HUES6 (cell line): Measurements from ENCODE around the gene TYRO3.
"Not testable (repeated sequence)": the region's sequence is repeated elsewhere in the genome, so short reads cannot be mapped to it uniquely, and the experiment has no call there.

Experiments used
- H3K27ac ChIP-seq: 2 replicates; pipeline ENCODE4 v1.7.0; 2013; ENCODE audit warnings: low read depth, mild to moderate bottlenecking, low read length, inconsistent platforms
- H3K27me3 ChIP-seq: 2 replicates; pipeline ENCODE4 v1.6.1; 2013; ENCODE audit warnings: low read length; ENCODE audit not compliant: control insufficient read depth, insufficient read depth
- H3K36me3 ChIP-seq: 2 replicates; pipeline ENCODE4 v1.6.1; 2013; ENCODE audit warnings: low read length; ENCODE audit not compliant: control insufficient read depth, insufficient read depth
- H3K4me1 ChIP-seq: 2 replicates; pipeline ENCODE4 v1.6.1; 2013; ENCODE audit warnings: low read length; ENCODE audit not compliant: control insufficient read depth, insufficient read depth
- H3K4me3 ChIP-seq: 2 replicates; pipeline ENCODE4 v1.5.1; 2013; ENCODE audit warnings: low read depth, low read length
- H3K9ac ChIP-seq: one replicate; pipeline ENCODE4 v1.6.1; 2013; ENCODE audit warnings: mild to moderate bottlenecking, low read length
- H3K9me3 ChIP-seq: 2 replicates; pipeline ENCODE4 v1.6.1; 2013; ENCODE audit warnings: low read depth, low read length; ENCODE audit not compliant: control insufficient read depth, insufficient read depth

TYRO3 gene

DNA sequence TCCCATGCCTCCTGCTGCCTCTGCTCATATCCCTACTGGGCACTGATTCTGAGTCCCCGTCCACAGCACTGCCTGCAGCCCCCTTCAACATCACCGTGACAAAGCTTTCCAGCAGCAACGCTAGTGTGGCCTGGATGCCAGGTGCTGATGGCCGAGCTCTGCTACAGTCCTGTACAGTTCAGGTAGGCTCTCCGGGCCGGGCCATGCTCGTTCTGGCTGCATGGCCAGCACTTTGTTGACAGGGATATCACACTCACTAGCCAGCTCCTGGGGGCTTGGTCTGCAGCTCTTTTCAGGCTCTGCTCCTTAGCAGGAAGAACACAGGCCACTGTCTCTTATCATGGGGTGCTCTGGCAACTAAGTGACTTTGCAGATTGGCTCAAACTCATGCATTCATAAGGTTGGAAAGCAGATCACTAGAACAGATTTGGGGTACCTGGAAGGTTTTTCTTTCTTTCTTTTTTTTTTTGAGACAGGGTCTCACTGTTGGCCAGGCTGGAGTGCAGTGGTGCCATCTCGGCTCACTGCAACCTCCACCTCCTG, 6.0 kb downstream of the TYRO3 start:
- Histone ChIP-seq H3K27ac (peak overlapping the region; percentile 59; the same call in 1 of the 2 replicates), H3K4me3 (peak overlapping the region; percentile 25; the same call in 1 of the 2 replicates), H3K9ac (peak overlapping the region; percentile 55), H3K27me3 (no peaks in the 10 kb centered on the region; the same call in 1 of the 2 replicates), H3K36me3 (peaks cover 30% of the 10 kb centered on the region), H3K9me3 (no peaks in the 10 kb centered on the region), H3K4me1 (peaks cover 90% of the 10 kb centered on the region)

DNA sequence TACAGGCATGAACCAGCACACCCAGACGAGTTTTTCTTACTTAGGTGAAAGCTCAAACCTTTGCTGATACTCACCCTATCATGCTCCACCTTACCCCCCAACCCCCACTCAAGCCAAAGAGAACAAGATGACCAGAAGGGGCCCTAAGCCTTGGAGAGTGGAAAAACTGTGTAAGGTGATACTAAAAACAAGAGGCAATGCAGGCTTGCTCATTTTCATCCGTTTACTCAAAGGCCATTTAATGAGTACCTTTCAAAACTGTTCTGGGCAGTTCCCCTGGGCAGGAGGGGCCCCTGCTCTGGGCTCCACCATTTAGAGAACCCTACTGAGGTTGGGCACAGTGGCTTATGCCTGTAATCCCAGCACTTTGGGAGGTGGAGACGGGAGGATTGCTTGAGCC, 6.7 kb downstream of the TYRO3 start:
- Histone ChIP-seq H3K4me3 (no peak overlapping the region), H3K4me1 (peaks cover 83% of the 10 kb centered on the region), H3K27me3 (no peaks in the 10 kb centered on the region), H3K27ac (no peak overlapping the region), H3K9me3 (no peaks in the 10 kb centered on the region), H3K9ac (no peak overlapping the region), H3K36me3 (peaks cover 36% of the 10 kb centered on the region)

DNA sequence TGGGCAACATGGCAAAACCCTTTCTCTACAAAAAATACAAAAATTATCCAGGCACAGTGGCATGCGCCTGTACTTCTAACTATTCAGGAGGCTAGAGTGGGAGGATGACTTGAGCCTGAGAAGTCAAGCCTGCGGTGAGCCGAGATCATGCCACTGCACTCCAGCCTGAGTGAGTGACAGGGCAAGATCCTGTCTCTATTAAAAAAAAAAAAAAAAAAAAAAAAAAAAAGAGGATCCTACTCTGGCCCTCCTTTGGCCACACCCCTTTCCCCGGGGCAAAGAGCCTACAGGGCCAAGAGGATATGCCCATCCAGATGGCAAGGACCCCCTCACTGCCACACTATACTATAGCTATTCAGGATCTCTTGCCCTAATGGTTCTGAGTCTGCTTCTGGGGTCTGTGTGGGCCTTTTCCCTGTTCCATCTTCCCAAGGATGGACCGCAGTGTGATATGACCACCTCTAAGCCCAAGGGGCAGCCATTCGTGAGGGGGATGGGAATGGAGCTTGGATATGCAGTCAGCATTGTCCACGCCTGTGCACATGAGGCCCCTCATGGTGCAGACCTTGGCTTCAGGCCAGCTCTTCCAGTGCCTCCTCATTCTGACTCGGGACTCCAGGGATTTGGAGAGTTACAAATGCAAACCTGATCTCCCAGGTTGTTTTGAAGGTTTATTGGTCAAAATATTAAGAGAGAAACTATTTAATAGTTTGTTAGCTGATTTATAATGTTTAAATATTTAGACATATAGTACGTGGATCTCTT, 7.3 kb downstream of the TYRO3 start:
- Histone ChIP-seq H3K27me3 (no peaks in the 10 kb centered on the region), H3K27ac (peak overlapping the region; percentile 97; the same call in 1 of the 2 replicates), H3K9ac (no peak overlapping the region), H3K4me3 (no peak overlapping the region), H3K9me3 (no peaks in the 10 kb centered on the region), H3K36me3 (peaks cover 41% of the 10 kb centered on the region), H3K4me1 (peaks cover 77% of the 10 kb centered on the region)

- peak overlapping the region; percentile 79 for H3K9ac ChIP-seq
- H3K9me3 ChIP-seq, result no peaks in the 10 kb centered on the region
- peaks cover 47% of the 10 kb centered on the region for H3K36me3 ChIP-seq
- H3K4me1 ChIP-seq, result peaks cover 68% of the 10 kb centered on the region
- H3K27ac ChIP-seq, result peak overlapping the region; percentile 97
- H3K4me3 ChIP-seq, result no peak overlapping the region
- H3K27me3 ChIP-seq, result no peaks in the 10 kb centered on the region
Observed at GRCh38 chr15:41567261-41567660, 8.2 kb downstream of the TYRO3 start.

DNA sequence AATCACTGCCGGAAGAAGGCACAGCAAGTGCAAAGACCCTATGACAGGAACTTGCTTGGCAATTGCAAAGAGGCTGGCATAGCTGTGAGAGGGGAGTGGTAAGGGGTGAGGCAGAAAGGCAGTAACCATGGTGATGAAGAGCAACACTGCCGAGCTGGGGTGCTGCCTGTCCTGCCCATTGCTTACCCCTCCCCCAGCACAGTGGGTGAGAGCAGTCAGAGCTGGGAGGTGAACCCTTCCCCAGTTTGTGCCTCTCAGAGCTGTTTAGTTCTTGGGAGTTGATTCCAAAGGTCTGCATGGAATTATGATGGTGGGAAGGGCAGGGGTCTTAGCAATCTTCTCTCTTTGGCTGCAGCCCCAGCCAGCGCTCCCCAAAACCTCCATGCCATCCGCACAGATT, 8.8 kb downstream of the TYRO3 start:
- Histone ChIP-seq H3K4me3 (peak overlapping the region; percentile 38; the same call in 1 of the 2 replicates), H3K4me1 (peaks cover 62% of the 10 kb centered on the region), H3K27me3 (no peaks in the 10 kb centered on the region), H3K9ac (peak overlapping the region; percentile 79), H3K36me3 (peaks cover 48% of the 10 kb centered on the region), H3K9me3 (no peaks in the 10 kb centered on the region), H3K27ac (peak overlapping the region; percentile 97)

DNA sequence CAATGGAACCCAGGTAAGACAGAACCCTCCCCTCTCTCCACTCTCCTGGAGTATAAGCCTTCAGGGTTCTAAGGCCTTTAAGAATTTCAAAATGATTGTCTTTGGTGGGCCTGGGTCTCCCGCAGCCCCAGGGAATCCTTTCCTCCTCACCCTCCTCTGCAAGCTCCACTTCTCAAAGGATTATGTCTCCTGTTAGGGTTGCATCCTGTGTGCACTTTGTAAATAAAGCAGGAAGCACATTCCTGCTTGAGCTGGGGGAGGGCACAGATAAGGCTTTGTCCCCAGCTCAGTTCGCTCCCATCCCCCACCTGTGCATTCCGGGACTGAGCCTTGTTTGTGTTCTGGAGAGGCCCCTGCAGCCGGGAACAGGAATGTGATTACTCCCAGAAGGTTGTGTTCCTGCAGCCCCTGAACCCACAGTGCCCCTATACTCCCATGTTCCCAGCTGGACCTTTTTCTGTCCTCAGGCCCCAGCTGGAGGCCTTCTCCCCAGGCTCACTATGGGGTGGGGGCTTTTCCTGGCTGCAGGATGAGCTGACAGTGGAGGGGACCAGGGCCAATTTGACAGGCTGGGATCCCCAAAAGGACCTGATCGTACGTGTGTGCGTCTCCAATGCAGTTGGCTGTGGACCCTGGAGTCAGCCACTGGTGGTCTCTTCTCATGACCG, 9.5 kb downstream of the TYRO3 start:
- H3K4me3 ChIP-seq, result peak overlapping the region; percentile 38
- peaks cover 48% of the 10 kb centered on the region for H3K36me3 ChIP-seq
- peak overlapping the region; percentile 97 for H3K27ac ChIP-seq
- H3K27me3 ChIP-seq, result no peaks in the 10 kb centered on the region
- no peaks in the 10 kb centered on the region for H3K9me3 ChIP-seq
- peaks cover 55% of the 10 kb centered on the region for H3K4me1 ChIP-seq
- H3K9ac ChIP-seq, result peak overlapping the region; percentile 79

DNA sequence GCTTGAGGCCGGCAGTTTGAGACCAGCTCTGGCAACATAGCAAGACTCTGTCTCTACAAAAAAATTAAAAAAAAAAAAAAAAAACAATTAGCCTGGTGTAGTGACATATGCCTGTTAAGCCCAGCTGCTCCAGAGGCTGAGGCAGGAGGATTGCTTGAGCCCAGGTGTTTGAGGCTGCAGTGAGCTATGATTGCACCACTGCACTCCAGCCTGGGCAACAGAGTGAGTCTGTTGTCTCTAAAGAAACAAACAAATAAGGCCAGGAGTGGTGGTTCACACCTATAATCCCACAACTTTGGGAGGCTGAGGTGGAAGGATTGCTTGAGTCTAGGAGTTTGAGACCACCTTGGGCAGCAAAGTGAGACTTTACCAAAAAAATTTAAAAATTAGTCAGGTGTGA, 10.2 kb downstream of the TYRO3 start:
- H3K27me3 ChIP-seq, H3K9me3 ChIP-seq, H3K9ac ChIP-seq, H3K4me3 ChIP-seq: not testable (repeated sequence)
- H3K27ac ChIP-seq, result peak overlapping the region; percentile 97; the same call in 1 of the 2 replicates
- peaks cover 48% of the 10 kb centered on the region for H3K4me1 ChIP-seq
- H3K36me3 ChIP-seq, result peaks cover 52% of the 10 kb centered on the region

DNA sequence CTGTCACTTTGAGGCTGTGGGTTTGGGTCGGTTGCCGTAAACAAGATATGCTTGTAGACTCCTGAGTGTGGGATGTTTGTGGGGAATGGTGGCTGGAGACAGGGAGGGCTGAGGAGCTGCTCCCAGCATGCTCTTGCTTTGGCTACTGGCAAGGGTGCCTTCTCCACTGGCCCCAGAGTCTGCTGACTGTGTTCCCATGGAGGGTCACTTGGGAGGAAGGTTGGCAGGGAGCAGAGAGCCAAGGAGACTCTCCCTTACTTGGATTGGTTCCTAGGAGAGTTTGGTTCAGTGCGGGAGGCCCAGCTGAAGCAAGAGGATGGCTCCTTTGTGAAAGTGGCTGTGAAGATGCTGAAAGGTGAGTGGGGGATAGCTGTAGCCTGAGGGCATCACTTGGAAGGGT, 11.8 kb downstream of the TYRO3 start:
- Histone ChIP-seq H3K27me3 (no peaks in the 10 kb centered on the region), H3K9ac (no peak overlapping the region), H3K9me3 (no peaks in the 10 kb centered on the region), H3K4me1 (peaks cover 34% of the 10 kb centered on the region), H3K27ac (no peak overlapping the region), H3K4me3 (no peak overlapping the region), H3K36me3 (peaks cover 65% of the 10 kb centered on the region)

- Histone ChIP-seq H3K9ac (no peak overlapping the region), H3K4me1 (peaks cover 23% of the 10 kb centered on the region), H3K27me3 (no peaks in the 10 kb centered on the region), H3K27ac (no peak overlapping the region), H3K4me3 (no peak overlapping the region), H3K36me3 (peaks cover 69% of the 10 kb centered on the region), H3K9me3 (no peaks in the 10 kb centered on the region)
Observed at GRCh38 chr15:41571948-41572347, 12.9 kb downstream of the TYRO3 start.

DNA sequence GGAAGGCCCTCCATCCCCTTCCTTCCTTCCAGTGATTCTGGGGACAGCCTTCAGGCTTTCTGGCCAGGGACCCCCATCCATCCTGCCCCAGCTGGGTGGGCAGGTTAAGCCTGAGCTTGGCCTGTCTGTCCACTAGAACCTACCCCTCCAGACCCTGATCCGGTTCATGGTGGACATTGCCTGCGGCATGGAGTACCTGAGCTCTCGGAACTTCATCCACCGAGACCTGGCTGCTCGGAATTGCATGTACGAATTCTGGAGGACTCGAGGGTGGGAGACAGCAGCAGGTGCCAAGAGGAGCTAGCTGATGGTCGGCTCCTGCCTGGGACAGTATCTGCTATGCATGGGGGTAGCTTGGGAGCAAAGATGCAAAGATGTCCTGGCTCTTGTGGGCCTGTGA, 13.9 kb downstream of the TYRO3 start:
- peaks cover 14% of the 10 kb centered on the region for H3K4me1 ChIP-seq
- H3K36me3 ChIP-seq, result peaks cover 74% of the 10 kb centered on the region
- H3K9me3 ChIP-seq, result no peaks in the 10 kb centered on the region
- no peak overlapping the region for H3K9ac ChIP-seq
- H3K4me3 ChIP-seq, result no peak overlapping the region
- H3K27ac ChIP-seq, result no peak overlapping the region
- H3K27me3 ChIP-seq, result no peaks in the 10 kb centered on the region

DNA sequence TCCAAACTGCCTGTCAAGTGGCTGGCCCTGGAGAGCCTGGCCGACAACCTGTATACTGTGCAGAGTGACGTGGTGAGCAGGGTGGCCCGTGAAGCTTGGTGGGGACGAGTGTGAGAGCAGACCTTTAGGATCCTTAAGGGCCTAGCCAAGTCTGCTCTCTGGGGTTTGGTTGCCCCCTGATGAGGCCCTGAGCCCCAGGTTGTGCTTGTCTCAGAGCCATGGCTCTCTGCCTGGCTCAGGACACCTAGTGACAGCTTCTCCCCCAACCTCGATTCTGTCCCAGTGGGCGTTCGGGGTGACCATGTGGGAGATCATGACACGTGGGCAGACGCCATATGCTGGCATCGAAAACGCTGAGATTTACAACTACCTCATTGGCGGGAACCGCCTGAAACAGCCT, 14.4 kb downstream of the TYRO3 start:
- H3K9me3 ChIP-seq, result no peaks in the 10 kb centered on the region
- H3K27me3 ChIP-seq, result no peaks in the 10 kb centered on the region
- peaks cover 9% of the 10 kb centered on the region for H3K4me1 ChIP-seq
- H3K27ac ChIP-seq, result no peak overlapping the region
- H3K9ac ChIP-seq, result no peak overlapping the region
- H3K4me3 ChIP-seq, result no peak overlapping the region
- peaks cover 79% of the 10 kb centered on the region for H3K36me3 ChIP-seq
